SU-DHL-6 (cell line): ENCODE results near the gene NOX5.

Source experiments
- EZH2phosphoT487 ChIP-seq: fragments of 200-600 bp; sonication (generic), shearing (Covaris generic); conservative IDR thresholded peaks from 2 replicates; pipeline ENCODE4 v1.6.1; 2018; ENCODE audit warnings: mild to moderate bottlenecking, antibody characterized with exemption, low read length, moderate library complexity, mixed read lengths
- TF ChIP-seq, protein P1 (sequence below): fragments of 200-600 bp; sonication (generic); IDR thresholded peaks from one replicate; pipeline ENCODE4 v1.5.1; 2017; ENCODE audit warnings: antibody characterized with exemption, mild to moderate bottlenecking, low read length, moderate library complexity; ENCODE audit not compliant: insufficient read depth, poor library complexity, severe bottlenecking

DNA sequence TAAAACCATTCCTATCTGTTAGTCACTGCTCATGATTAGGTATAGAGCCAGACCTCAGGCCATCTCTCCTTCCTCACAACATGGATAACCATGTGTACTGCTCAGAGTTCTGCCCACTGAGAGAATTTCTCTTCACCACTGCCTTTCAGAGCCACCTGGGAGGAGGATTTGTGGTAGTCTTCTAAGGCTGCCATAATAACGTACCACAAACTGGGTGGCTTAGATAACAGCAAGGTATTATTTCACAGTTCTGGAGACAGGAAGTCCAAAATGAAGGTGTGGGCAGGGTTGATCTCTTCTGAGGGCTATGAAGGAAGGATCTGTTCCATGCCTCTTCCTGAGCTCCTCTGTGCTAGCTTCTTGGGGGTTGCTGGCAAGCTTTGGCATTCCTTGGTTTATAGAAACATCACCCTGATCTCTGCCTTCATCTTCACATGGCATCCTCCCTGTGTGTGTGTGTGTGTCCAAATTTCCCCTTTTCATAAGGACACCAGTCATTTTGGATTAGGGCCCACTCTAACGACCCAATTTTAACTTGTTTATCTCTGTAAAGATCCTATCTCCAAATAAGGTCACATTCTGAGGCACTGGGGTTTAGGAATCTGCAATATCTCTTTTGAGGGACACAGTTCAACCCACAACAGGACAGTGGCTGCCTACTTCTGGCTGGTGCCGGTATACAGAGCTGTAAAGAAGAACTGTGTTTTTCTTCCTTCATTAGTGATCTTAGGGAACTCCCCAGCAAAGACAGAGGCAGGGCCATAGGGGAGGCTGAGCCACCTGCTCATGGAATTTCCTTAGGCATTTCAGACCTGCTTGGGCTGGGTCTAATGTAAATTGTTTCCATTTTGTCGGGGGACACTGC is 42.1 kb upstream of the NOX5 start:
- TF ChIP-seq, protein P1, sequence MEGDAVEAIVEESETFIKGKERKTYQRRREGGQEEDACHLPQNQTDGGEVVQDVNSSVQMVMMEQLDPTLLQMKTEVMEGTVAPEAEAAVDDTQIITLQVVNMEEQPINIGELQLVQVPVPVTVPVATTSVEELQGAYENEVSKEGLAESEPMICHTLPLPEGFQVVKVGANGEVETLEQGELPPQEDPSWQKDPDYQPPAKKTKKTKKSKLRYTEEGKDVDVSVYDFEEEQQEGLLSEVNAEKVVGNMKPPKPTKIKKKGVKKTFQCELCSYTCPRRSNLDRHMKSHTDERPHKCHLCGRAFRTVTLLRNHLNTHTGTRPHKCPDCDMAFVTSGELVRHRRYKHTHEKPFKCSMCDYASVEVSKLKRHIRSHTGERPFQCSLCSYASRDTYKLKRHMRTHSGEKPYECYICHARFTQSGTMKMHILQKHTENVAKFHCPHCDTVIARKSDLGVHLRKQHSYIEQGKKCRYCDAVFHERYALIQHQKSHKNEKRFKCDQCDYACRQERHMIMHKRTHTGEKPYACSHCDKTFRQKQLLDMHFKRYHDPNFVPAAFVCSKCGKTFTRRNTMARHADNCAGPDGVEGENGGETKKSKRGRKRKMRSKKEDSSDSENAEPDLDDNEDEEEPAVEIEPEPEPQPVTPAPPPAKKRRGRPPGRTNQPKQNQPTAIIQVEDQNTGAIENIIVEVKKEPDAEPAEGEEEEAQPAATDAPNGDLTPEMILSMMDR = no peak
- no peak for TF ChIP-seq EZH2phosphoT487
